22Rv1 (cell line): ENCODE measurements around the gene FNDC8.

Source experiments
- ZFX ChIP-seq: fragments of 450-650 bp; IDR thresholded peaks from 2 replicates; pipeline ENCODE4 v1.6.1; 2017; ENCODE audit warnings: antibody characterized with exemption, borderline replicate concordance
- TF ChIP-seq, protein P1 (sequence below): fragments of 450-650 bp; IDR thresholded peaks from 2 replicates; pipeline ENCODE4 v1.5.1; 2017; ENCODE audit warnings: mild to moderate bottlenecking

DNA sequence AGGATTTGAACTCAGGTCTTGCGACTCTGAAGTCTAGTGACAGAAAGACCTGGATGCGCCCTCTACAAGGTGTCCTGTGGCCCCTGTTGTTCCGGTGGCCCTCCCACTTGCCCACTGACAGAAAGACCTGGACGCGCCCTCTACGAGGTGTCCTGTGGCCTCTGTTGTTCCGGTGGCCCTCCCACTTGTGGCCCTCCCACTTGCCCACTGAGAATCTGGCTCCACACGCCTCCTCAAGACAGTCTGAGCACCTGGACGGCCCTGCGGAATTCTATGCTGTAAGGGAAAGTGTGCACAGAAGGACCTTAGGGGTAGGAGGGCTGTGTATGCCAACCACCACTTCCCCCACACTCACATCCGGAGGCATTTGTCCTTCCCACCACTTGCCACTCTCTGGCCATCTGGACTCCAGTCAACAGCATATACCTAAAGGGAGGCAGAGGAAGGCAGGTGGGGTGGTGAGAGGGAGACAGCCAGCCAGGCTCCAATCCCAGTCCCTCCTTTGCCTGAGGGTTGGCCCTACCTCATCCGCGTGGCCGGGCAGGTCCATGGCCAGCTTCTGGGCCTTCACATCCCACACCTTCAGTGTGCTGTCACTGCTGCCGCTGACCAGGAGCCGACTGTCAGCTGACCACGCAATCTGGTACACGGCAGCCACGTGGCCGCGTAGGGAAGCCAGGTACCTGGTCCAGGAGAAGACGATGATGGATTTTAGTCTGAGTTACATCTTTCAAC, 11.6 kb downstream of the FNDC8 start:
- TF ChIP-seq, protein P1, sequence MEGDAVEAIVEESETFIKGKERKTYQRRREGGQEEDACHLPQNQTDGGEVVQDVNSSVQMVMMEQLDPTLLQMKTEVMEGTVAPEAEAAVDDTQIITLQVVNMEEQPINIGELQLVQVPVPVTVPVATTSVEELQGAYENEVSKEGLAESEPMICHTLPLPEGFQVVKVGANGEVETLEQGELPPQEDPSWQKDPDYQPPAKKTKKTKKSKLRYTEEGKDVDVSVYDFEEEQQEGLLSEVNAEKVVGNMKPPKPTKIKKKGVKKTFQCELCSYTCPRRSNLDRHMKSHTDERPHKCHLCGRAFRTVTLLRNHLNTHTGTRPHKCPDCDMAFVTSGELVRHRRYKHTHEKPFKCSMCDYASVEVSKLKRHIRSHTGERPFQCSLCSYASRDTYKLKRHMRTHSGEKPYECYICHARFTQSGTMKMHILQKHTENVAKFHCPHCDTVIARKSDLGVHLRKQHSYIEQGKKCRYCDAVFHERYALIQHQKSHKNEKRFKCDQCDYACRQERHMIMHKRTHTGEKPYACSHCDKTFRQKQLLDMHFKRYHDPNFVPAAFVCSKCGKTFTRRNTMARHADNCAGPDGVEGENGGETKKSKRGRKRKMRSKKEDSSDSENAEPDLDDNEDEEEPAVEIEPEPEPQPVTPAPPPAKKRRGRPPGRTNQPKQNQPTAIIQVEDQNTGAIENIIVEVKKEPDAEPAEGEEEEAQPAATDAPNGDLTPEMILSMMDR = no peak
- TF ChIP-seq ZFX = no peak
